HG02759 (cell line): ENCODE results near the gene DAPK2.
"Not testable (repeated sequence)": the region's sequence is repeated elsewhere in the genome, so short reads cannot be mapped to it uniquely, and the experiment has no call there.

Experiments
- ATAC-seq: cut with Tn5 transposase; IDR thresholded peaks from one replicate; pipeline ENCODE4 v1.9.1; 2021; ENCODE audit warnings: mild to moderate bottlenecking, moderate library complexity; ENCODE audit not compliant: unreplicated experiment

DAPK2 gene

GRCh38 chr15:64046421-64047153, at the start of gene DAPK2:
DAPK2 (minus strand) TSS chr15:64046485; CDS start chr15:64040261, 6,224 bp downstream.
- ATAC-seq = peak; percentile 75

- no peak for ATAC-seq
Observed at GRCh38 chr15:64095431-64095794, 49.1 kb upstream of the DAPK2 start.

DNA sequence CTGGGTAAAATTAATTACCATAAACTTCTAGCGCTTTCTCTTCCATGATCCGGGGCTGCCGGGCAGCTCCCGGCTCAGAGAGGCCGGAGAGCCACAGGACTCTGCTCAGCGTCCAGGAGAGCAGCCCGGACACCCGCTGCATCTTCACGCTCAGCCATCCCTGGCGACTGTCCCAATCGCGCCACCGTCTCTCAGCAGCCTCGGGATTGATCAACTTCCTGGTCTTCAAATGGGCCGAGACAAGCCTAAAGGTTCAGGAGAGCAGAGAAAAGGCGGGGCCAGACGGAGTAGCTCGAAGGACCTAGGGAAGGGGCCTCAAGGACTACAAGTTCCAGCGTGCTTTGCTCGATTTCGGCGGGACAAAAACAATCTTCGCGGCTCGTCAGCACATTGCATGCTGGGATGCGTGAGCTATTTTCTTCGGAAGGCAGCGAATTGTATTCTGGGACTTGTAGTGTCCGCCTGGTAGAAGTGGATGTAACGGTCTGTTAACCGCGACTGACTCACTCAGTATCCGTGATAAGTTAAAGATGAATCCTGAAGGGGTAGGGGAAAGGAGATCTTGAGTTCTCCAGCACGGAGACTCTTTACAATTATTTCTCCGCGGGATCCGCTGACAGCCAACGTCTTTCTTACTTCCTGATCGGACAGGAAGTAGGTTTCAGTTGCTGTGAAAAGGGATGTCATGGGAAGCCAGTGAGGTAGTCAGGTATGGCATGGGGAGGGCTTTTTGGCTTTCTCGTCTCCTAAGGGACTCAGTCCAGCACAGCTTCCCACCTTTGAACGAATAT, 47.5 kb upstream of the DAPK2 start, which contains the start of gene CIAO2A:
CIAO2A (minus strand) TSS at position 212 of the 791 bp plus-strand sequence; CDS start at position 142, 70 bp downstream.
- peak; percentile 70 for ATAC-seq

GRCh38 chr15:64092864-64093626, 46.8 kb upstream of the DAPK2 start:
- ATAC-seq = peak; percentile 17

DNA sequence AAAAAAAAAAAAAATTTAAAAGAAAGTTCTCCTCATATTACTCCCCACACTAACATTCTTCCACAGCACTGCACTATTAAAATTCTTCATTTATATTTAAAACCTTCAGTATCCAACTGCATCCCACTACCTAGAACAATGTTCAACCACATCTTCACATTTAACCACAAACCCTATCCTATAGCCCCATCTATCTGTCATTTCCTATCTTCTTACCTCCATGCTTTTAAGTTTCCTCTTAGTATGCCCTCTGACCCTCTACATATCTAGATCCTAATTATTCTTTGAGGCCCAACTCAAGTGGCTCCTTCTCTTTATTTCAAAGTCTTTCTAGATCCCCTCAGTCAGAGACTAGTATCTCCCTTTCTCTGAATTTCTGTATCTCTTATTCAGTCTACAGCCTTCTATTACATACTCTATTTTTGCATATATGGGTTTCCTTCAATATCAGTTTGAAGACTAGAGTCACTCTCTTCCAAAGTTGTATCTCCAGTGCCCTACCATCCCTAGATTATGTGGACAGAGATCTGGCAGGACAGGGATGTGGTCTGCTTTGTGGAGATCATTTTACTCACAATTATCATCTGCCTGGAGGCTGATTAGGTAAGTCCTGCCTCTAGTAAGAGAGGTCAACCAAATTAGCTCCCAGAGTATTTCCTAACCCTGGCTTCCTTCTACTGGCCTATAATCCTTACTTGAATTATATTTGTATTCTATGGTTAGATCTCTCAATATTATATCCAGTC, 46.0 kb upstream of the DAPK2 start:
- no peak for ATAC-seq

GRCh38 chr15:64090527-64090926, 44.2 kb upstream of the DAPK2 start:
- no peak for ATAC-seq

DNA sequence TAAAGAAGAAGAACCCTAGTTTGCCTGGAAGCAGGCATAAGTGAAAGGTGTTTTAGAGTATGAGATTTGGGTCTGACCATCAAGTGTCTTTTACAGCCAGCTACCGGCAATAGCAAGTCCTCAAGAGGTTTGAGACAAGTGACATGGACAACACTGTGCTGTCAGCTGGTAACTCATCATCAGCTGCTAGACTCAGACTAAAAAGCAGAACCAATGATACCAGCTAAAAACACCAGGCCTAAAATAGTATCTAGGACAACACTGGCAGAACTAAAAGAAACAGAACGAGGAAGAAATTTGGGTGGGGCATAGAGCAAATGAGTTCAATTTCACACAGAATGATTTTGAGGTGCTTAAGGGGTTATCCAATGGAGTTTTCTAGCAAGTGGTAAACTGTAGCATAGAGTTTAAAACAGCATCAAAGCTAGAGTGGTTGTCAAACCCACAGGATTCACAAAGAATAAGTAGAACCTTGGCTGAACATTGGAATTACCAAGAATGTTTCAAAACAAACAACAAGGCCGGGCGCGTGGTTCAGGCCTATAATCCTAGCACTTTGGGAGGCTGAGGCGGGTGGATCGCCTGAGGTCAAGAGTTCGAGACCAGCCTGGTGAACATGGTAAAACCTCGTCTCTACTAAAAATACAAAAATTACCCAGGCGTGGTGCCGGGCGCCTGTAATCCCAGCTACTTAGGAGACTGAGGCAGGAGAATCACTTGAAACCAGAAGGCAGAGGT, 43.4 kb upstream of the DAPK2 start:
- ATAC-seq = no peak

DNA sequence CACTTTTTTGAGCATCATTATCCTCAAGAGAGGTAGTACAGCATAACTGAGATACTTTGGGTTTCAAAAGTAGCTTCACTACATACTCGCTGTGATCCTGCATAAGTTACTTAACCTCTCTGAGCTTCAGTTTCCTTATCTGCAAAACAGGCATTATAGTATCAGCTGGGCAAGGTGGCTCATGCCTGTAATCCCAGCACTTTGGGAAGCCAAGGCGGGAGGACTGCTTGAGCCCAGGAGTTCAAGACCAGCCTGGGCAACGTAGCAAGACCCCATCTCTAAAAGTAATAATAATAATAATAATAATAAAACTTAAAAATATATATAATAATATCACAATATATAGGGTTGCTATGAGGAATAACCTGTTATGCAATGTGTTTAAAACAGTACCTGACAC, 36.5 kb upstream of the DAPK2 start:
- ATAC-seq = no peak

- ATAC-seq = not testable (repeated sequence)
Observed at GRCh38 chr15:64073496-64073895, 27.2 kb upstream of the DAPK2 start.

- no peak for ATAC-seq
Observed at GRCh38 chr15:64072812-64073211, 26.5 kb upstream of the DAPK2 start.

GRCh38 chr15:64071931-64072765, 25.9 kb upstream of the DAPK2 start:
- ATAC-seq = no peak

DNA sequence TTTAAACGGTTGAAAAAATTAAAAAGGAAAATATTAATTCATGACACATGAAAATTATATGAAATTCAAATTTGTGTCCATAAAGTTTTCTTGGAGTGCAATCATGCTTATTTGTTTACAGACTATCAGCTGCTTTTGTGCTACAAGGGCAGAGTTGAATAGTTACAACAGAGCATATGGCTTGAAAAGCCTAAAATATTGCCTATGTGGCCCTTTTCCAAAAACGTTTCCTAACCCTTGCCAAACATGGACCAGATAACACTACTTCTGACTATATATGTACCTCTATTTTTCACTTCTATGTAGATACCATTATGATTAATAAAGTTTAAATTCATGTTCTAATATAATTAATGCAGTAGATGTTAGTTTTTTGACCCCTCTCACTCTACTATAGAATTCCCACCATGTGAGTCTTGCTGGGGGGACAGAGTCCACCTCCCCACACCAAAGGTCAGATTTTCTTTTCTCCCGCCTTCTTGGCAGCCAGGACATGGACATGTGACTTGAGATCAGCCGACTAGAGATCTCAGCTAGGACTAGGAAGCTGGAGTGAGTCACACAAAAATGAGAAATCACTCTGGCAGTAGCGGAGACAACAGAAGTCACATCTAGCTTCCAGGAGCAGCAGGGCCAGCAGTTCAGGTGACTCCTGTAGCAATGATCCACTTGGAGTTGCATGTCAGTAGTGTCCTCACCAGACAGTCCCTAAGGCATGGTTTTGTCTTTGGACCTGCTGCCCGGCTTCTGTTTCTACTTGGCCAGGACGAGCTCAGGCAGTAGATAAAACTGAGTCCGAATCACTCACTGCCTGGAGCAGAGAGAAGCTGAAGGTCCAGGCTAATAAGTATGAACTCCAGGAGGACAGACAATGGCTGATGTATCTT, 24.9 kb upstream of the DAPK2 start:
- no peak for ATAC-seq

GRCh38 chr15:64070106-64070505, 23.8 kb upstream of the DAPK2 start:
- ATAC-seq = no peak

DNA sequence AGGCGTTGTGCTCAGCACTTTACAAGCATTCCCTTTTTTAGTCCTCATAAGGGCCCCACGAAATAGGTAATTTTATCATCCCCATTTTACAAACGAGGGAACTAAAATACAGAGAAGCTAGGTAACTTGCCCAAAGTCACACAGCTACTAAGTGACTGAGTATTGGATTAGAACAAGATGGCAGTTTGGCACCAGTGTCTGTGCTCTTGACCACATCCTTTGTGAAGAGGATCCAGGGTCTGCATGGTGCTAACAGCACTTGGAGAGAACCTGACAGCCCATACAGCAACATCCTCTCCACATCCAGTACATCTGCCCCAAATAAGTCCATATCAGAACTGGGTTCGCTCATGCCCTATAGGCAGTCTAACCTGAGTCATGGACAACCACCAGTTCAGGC, 21.8 kb upstream of the DAPK2 start:
- ATAC-seq = no peak

DNA sequence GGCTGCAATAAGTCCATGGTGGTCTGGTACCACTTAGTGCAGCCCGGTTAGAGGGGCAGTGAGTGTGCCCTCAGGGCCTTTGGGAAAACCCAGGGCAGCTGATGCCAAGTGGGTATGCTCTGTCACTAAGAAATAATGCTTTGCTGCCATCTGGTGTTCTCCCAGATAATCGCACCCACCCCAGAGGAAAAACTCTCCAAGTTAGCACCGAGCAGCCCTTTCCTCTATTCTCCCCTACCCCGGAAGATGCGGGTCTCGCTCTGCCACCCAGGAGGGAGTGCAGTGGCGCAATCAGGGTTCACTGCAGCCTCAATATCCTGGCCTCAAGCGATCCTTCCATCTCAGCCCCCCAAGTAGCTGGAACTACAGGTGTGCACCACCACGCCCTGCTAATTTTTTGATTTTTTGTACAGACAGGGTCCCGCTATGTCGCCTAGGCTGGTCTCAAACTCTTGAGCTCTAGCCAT, 21.3 kb upstream of the DAPK2 start:
- ATAC-seq = no peak

DNA sequence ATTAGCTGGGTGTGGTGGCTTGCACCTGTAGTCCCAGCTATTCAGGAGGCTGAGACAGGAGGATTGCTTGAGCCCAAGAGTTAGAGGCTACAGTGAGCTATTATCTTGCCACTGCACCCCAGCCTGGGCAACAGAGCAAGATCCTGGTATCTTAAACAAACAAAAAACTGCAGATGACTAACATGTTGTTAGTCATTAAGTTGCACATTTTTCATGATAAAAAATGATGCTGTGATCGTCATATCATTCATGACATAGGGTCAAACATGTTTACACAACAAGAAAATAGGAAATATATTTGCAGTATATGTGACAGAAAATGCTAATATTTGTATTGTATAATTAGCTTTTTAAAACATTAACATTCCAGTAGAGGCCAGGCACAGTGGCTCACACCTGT, 20.2 kb upstream of the DAPK2 start:
- no peak for ATAC-seq

GRCh38 chr15:64060716-64061115, 14.4 kb upstream of the DAPK2 start:
- no peak for ATAC-seq

- ATAC-seq = not testable (repeated sequence)
Observed at GRCh38 chr15:64059104-64059503, 12.8 kb upstream of the DAPK2 start.
